ENCODE results near the gene MYL10.

DNA sequence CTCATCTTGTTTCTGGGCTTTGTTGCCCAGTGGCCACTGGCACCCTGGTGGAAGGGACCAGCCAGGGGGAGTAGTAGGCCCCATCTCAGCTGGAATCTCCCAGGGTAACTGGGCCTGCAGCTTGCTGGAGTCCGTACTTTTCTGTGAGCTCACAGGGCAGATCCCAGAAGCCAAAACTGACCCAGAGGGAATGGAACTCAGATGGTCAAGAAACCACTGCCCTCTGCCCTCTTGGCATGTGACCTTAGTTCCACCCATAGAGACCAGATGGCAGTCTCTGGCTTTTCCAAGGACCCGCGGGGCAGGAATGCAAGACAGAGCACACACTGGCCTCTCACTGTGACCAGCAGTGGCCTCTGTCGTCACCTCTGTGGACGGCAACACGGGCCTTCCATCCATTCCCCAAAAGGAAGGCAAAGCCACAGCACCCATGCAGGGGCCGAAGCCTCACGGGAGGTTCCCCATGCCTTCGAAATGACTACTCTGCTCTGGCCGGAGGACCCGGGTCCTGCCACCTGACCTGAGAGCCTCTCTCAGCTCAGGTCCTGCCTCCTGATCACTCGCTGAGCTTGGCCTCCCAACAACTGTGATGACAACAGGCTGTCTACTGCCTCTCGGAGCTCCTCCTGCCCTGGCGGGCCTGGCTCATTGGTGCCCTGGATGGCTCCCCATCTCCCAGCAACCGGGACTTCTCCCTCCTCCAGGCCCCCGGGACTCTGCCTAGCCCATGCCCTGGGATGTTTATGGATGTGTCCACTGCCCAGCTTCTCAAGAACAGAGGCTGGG, 29.9 kb downstream of the MYL10 start:
- TF ChIP-seq POLR2A (IDR thresholded peaks at IDR 0.05) (no peak), POLR2AphosphoS5 (IDR thresholded peaks at IDR 0.05; ENCODE audit: insufficient read depth in 1 of 2, low read depth in 1 of 2) (no peak), CTCF (IDR thresholded peaks at IDR 0.05) (no peak)
